Stimulated activated CD4-positive, alpha-beta T cell treated with anti-CD3 and anti-CD28 coated beads, Interleukin-12 subunit alpha, Interleukin-12 subunit beta, amount 100 ng/mL, for 48 hours (primary cell): ENCODE measurements around the gene HNRNPUL1.
"Not testable (repeated sequence)": the region's sequence is repeated elsewhere in the genome, so short reads cannot be mapped to it uniquely, and the experiment has no call there.

Experiments used
- DNase-seq, 3 donors: peaks; one replicate each; pipeline ENCODE4 v3.0.0-alpha.2; 2020; ENCODE audit warnings: low read depth in 2 of 3, low spot score in 1 of 3

HNRNPUL1 gene

GRCh38 chr19:41263850-41264580 is at the start of gene HNRNPUL1:
TSS of gene HNRNPUL1 (plus strand) at chr19:41264372. CDS start at chr19:41264504, 132 bp downstream.
- DNase-seq: peak; percentile 97 to 100 (median 99)

DNA sequence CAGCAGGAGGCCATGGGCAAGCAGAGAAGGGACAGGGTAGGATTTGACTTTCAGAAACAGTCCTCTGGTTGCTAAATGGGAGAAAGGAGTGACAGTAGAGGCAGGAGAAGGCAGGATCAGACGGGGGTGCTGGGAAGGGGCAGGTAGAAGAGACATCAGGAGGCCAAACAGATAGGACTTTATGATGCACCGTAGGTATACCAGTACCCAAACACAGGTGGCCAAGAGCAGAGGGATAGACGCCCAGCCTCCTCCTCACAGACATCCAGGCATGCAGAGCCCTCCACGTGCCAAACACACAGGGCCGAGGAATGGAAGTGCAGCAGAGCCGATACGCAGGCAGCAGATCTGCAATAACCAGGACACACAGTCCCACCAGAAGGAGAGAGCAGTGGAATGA is 46.4 kb upstream of the HNRNPUL1 start:
- DNase-seq: no peak

- no peak for DNase-seq
Measured at GRCh38 chr19:41218249-41218614, 45.9 kb upstream of the HNRNPUL1 start.

GRCh38 chr19:41218615-41219507 is 45.3 kb upstream of the HNRNPUL1 start, which contains the start of gene AXL:
TSS of gene AXL (plus strand) at chr19:41219223. CDS start at chr19:41219393, 170 bp downstream.
- no peak for DNase-seq

- DNase-seq: no peak
Measured at GRCh38 chr19:41219924-41220567, 44.1 kb upstream of the HNRNPUL1 start.

DNA sequence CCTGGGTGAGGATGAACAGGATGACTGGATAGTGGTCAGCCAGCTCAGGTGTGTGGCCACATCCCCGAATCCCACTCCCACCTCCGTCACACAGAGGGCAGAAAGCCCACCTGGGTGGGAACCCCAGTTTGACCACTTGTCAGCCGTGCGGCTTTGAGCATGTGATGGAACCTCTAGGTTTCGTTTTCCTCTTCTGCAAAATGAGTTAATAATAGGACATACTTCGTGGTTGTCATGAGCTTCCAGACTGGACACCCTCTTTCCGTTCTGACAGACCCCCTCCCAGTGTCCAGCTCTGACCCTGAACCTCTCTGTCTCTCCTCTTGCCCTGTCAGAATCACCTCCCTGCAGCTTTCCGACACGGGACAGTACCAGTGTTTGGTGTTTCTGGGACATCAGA is 43.4 kb upstream of the HNRNPUL1 start:
- no peak for DNase-seq

DNA sequence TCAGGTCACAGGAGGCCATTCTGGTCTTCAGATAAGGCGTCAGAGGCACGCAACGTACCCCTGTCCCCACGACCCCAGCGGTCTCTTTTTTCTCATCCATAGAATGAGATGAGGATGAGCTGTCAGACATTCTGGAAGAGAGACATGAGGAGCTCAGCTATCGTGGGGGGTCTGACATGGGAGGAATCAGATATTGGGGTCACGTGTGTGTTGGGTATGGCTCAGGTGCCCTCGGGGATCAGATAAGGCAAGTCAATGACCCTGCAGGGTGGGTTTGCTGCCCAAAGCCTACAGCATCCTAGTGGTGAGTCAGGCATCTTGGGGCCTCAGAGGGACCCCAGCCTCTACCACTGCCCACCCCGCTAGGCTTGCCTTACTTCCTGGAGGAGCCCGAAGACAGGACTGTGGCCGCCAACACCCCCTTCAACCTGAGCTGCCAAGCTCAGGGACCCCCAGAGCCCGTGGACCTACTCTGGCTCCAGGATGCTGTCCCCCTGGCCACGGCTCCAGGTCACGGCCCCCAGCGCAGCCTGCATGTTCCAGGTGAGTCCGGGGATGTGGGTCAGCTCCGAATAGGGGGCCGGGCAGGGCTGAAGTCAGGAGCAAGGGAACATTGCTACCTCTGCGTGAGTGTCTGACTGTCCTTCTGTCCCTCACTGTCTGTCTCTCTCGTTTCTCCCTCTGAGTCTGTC is 42.5 kb upstream of the HNRNPUL1 start:
- DNase-seq: no peak

DNA sequence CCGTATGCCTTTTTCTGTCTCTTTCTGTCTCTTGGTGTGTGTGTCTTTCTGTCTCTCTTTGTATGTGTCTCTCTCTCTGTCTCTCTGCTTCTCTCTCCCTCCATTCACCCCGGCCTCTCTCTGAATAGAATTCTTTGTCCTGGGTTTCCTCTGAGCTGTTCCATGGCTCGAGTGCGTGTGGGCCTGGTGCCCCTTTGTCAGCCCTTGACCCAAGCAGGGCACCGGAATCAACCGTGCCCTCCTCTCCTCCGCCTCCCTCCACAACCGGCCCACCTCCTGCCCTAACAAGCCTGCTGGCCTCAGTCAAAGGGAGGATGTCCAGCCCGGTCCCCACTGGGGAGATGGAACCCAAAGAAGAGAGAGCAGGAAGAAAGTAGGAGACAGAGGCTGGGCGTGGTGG is 41.9 kb upstream of the HNRNPUL1 start:
- DNase-seq: no peak

GRCh38 chr19:41223431-41224234 is 40.5 kb upstream of the HNRNPUL1 start:
- DNase-seq: no peak

DNA sequence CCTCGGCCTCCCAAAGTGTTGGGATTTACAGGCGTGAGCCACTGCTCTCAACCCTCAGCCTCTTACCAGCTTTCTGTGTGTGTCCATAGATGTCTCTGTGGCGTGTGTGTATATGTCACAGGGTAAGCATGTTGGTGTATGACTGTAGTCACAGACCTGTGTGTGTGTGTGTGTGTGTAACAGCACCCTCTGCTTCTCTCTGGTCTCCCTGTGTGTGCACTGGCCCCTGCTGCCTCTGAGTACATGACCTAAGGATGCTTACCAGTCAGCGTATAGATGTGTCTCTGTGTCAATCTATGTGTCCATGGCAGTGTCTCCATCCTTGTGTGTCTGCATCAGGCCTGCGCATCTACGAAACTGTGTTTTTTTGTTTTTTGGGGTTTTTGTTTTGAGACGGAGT is 39.5 kb upstream of the HNRNPUL1 start:
- DNase-seq: no peak

DNA sequence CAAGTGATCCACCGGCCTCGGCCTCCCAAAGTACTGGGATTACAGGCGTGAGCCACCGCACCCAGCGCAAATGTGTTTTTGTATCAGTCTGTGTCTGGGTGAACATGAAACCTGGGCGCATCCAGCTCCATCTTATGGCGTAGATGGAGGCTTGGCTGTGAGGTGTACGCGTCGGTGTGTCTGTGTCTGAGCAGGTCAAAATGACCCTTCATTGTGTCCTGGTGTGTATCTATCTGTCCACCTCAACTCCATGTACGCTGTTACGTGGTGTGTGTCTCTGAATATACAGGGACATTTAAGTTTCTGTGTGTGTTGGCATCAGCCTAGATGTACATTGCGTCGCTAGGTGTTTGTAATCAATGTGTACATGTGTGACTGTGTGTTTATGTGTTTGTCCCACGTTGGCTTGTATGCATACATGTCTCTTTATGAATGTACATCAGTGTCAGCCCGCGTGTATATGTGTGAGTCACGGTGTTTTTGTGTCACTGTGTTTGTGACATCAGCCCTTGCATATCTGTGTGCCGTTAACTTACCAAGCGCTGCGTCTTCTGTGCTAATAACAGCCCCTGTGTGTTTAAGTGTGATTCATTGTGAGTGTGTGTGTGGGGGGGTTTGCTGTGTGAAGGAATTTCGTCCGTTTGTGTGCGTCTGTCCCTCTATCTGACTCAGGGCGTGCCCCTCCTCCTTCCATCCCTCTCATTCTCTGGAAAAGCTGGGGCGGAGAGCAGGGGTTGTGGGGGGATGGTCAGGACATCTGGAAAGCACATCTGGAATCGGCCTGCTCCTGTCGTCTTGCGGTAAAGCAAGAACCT is 38.7 kb upstream of the HNRNPUL1 start:
- peak; percentile 26 to 45 (median 40) for DNase-seq

- peak; percentile 11 to 28 (median 14) for DNase-seq
Measured at GRCh38 chr19:41226053-41226873, 37.9 kb upstream of the HNRNPUL1 start.

- DNase-seq: no peak
Measured at GRCh38 chr19:41226874-41227390, 37.2 kb upstream of the HNRNPUL1 start.

DNA sequence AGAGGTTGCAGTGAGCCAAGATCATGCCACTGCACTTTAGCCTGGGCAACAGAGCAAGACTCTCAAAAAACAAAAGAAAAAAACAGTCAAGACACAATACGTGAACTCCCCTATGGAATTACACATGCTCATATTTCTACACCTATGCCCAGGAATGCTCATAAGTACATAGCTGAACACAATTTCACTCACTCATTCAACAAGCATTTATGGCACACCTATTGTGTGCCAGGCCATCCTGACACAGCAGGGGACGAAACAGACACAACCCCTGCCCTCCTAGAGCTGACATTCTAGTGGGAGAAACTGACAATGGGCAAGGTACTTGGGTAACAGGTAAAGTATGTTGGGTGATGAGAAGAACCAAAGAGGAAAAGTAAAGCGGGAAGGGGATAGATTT is 35.7 kb upstream of the HNRNPUL1 start:
- no peak for DNase-seq

- DNase-seq: not testable (repeated sequence)
Measured at GRCh38 chr19:41229338-41229737, 34.8 kb upstream of the HNRNPUL1 start.

DNA sequence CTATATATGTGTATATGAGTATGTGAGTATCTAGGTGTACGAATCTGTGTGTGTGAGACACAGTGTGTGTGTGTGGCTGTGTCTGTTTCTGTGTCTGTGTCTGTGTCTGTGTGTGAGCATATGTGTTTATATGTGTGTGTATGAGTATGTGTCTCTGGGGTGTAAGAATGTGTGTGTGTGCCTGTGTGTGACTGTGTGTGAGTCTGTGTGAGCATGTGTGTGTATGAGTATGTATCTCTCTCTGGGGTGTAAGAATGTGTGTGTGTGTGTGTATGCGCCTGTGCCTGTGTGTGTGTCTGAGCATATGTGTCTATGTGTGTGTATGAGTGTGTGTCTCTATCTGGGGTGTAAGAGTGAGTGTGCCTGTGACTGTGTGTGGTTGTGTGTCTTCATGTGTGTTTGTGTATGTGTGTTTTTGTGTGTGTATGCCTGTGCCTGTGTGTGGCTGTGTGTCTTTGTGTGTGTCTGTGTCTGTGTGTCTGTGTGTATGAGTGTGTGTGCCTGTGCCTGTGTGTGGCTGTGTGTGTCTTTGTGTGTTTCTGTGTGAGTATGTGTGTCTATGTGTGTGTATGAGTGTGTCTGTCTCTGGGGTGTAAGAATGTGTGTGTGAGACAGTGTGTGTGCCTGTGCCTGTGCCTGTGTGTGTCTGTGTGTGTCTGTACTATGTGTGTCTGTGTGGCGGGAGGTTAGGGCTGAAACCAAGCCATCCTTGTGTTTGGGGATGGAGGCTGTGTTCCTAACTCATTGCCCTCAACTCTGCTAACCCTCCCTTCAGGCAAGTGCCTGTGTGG is 33.9 kb upstream of the HNRNPUL1 start:
- DNase-seq: no peak

GRCh38 chr19:41232686-41233085 is 31.5 kb upstream of the HNRNPUL1 start:
- no peak for DNase-seq
